ENCODE measurements around the gene PRX. TPM values are rescaled to one million over a fixed set of nuclear protein-coding genes. Genes with fewer than 3 reads are reported as not detected.

The PRX gene
- total and polyA plus RNA-seq, 9 of the 15 experiments (the other 6 are each of a cell fraction or from before 2014, with no cell fraction given), result 0.65 to 3.5 (median 1.7) TPM; not detected in 2

GRCh38 chr19:40418040-40418439, 4.9 kb upstream of the PRX start:
- intact Hi-C loops (cut with micrococcal nuclease), result no loop called here
- TF ChIP-seq KHSRP (IDR thresholded peaks at IDR 0.05), result no peak
- no peak for TF ChIP-seq ZBTB8A (IDR thresholded peaks at IDR 0.05; ENCODE audit: partially characterized antibody)
- no peak for TF ChIP-seq NCOA6 (IDR thresholded peaks at IDR 0.05)
- TF ChIP-seq SMARCA5 (IDR thresholded peaks at IDR 0.05), result peak; percentile 75
- no peak for TF ChIP-seq MCM3 (IDR thresholded peaks at IDR 0.05)
- no peak for TF ChIP-seq KAT7 (CRISPR knock-in tag; IDR thresholded peaks at IDR 0.05; ENCODE audit: borderline replicate concordance)
- TF ChIP-seq BRD9 (IDR thresholded peaks at IDR 0.05; ENCODE audit: low read depth, partially characterized antibody), result peak; percentile 51
- TF ChIP-seq, protein P1, sequence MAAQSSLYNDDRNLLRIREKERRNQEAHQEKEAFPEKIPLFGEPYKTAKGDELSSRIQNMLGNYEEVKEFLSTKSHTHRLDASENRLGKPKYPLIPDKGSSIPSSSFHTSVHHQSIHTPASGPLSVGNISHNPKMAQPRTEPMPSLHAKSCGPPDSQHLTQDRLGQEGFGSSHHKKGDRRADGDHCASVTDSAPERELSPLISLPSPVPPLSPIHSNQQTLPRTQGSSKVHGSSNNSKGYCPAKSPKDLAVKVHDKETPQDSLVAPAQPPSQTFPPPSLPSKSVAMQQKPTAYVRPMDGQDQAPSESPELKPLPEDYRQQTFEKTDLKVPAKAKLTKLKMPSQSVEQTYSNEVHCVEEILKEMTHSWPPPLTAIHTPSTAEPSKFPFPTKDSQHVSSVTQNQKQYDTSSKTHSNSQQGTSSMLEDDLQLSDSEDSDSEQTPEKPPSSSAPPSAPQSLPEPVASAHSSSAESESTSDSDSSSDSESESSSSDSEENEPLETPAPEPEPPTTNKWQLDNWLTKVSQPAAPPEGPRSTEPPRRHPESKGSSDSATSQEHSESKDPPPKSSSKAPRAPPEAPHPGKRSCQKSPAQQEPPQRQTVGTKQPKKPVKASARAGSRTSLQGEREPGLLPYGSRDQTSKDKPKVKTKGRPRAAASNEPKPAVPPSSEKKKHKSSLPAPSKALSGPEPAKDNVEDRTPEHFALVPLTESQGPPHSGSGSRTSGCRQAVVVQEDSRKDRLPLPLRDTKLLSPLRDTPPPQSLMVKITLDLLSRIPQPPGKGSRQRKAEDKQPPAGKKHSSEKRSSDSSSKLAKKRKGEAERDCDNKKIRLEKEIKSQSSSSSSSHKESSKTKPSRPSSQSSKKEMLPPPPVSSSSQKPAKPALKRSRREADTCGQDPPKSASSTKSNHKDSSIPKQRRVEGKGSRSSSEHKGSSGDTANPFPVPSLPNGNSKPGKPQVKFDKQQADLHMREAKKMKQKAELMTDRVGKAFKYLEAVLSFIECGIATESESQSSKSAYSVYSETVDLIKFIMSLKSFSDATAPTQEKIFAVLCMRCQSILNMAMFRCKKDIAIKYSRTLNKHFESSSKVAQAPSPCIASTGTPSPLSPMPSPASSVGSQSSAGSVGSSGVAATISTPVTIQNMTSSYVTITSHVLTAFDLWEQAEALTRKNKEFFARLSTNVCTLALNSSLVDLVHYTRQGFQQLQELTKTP (IDR thresholded peaks at IDR 0.05; ENCODE audit: low read depth in 1 of 2, partially characterized antibody in 2 of 2), result no peak
- TF ChIP-seq ZNF589 (CRISPR knock-in tag; IDR thresholded peaks at IDR 0.05; ENCODE audit: low read depth), result no peak
- no peak for TF ChIP-seq NFRKB (IDR thresholded peaks at IDR 0.05; ENCODE audit: low read depth)
- no peak for TF ChIP-seq SETDB1 (IDR thresholded peaks at IDR 0.05; ENCODE audit: low read length)
- TF ChIP-seq ZBTB9 (CRISPR knock-in tag; IDR thresholded peaks at IDR 0.05), result no peak
- TF ChIP-seq ZNF24 (IDR thresholded peaks at IDR 0.05), result no peak
- TF ChIP-seq CAMTA2 (CRISPR knock-in tag; conservative IDR thresholded peaks at IDR 0.05), result no peak
- TF ChIP-seq, protein P2, sequence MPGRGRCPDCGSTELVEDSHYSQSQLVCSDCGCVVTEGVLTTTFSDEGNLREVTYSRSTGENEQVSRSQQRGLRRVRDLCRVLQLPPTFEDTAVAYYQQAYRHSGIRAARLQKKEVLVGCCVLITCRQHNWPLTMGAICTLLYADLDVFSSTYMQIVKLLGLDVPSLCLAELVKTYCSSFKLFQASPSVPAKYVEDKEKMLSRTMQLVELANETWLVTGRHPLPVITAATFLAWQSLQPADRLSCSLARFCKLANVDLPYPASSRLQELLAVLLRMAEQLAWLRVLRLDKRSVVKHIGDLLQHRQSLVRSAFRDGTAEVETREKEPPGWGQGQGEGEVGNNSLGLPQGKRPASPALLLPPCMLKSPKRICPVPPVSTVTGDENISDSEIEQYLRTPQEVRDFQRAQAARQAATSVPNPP (IDR thresholded peaks at IDR 0.05; ENCODE audit: borderline replicate concordance, insufficient read depth, insufficient read length), result no peak
- TF ChIP-seq CGGBP1 (CRISPR knock-in tag; IDR thresholded peaks at IDR 0.05), result no peak
- peak; percentile 94 for TF ChIP-seq BCOR (IDR thresholded peaks at IDR 0.05)
- no peak for TF ChIP-seq ELF1 (tag; IDR thresholded peaks at IDR 0.05)
- no peak for TF ChIP-seq ZNF583 (CRISPR knock-in tag; IDR thresholded peaks at IDR 0.05)
- TF ChIP-seq SOX6 (IDR thresholded peaks at IDR 0.05), result no peak

More at GRCh38 chr19:40418040-40418439, 4.9 kb upstream of the PRX start:
- Histone ChIP-seq H3K79me2 (ENCODE audit: control insufficient read depth, insufficient read depth, low read length) (peaks cover 15% of the 10 kb centered on the region), H2AFZ (ENCODE audit: low read depth, low read length) (peak overlapping the region; percentile 90), H3K27ac (ENCODE audit: extremely low read depth, low read depth, low read length) (peak overlapping the region; percentile 88), H3K9ac (ENCODE audit: insufficient read depth in 1 of 2, low read depth in 2 of 2, low read length in 2 of 2) (peak overlapping the region in 1 of 2 experiments; percentile 59; a peak in 2 of 4 replicates), H3K4me3 (no peak overlapping the region), H3K9me3 (replicated peaks; ENCODE audit: control insufficient read depth, insufficient read depth, low read depth, low read length) (no peaks in the 10 kb centered on the region), H4K20me1 (replicated peaks; ENCODE audit: control insufficient read depth, insufficient read depth, low read length) (no peaks in the 10 kb centered on the region), H3K27me3 (ENCODE audit: control insufficient read depth in 2 of 2, insufficient read depth in 2 of 2, low read length in 2 of 2) (no peaks in the 10 kb centered on the region), H3K36me3 (ENCODE audit: control insufficient read depth, insufficient read depth, low read length) (peaks cover 10% of the 10 kb centered on the region; the same call in 2 of the 3 replicates), H3K9me1 (ENCODE audit: control insufficient read depth, insufficient read depth, low read length) (no peaks in the 10 kb centered on the region), H3K4me1 (replicated peaks in 1 of 2; ENCODE audit: control insufficient read depth in 2 of 2, insufficient read depth in 2 of 2, low read length in 2 of 2) (peaks cover 30 to 57% of the 10 kb centered on the region in 2 experiments), H3K4me2 (ENCODE audit: insufficient read depth, low read length) (peak overlapping the region; percentile 68; the same call in 1 of the 2 replicates)
- no peak for ATAC-seq
- in situ Hi-C loops (cut with MboI), result no loop called here
- no peak for FAIRE-seq
- CTCF ChIA-PET (ENCODE audit: low intra/inter-chr PET ratio), result interaction anchor here (0.5 kb wide), 1 partner anchor 184 kb away, joined by 3 read pairs; no protein-coding TSS in a partner anchor
- no peak for DNase-seq (ENCODE audit: extremely low read depth in 1 of 4, low spot score in 3 of 4)
- 67% methylated on average over 3 of the region's 3 CpGs for WGBS (ENCODE audit: insufficient coverage, low coverage, missing lambda C conversion rate)
- POLR2A ChIA-PET, result interaction anchor here (0.6 to 1.7 kb wide), 2 partner anchors 29 to 130 kb away, joined by 3 to 8 read pairs; no protein-coding TSS in a partner anchor
- no TSS peak for BruUV-seq (replicated peaks)
